Liver (tissue), 3 donors: ENCODE data around the gene CTDSP2.

Experiments
- CTCF ChIP-seq: fragments of 150-350 bp; IDR thresholded peaks from 2 replicates; pipeline ENCODE4 v1.5.1; 2017; ENCODE audit warnings: improper control_type of control experiment, low read depth, low read length; ENCODE audit not compliant: missing input control
- GABPA ChIP-seq, 2 donors: IDR thresholded peaks in 1 of 2; conservative IDR thresholded peaks in 1 of 2; 2 replicates each; pipeline ENCODE4 v1.6.1; 2016; ENCODE audit warnings: antibody characterized with exemption in 2 of 2, mild to moderate bottlenecking in 1 of 2, moderate library complexity in 1 of 2
- REST ChIP-seq: IDR thresholded peaks from 2 replicates; pipeline ENCODE4 v1.6.1; 2016; ENCODE audit warnings: antibody characterized with exemption, mild to moderate bottlenecking
- TAF1 ChIP-seq: conservative IDR thresholded peaks from 2 replicates; pipeline ENCODE4 v1.6.1; 2016; ENCODE audit warnings: antibody characterized with exemption, mild to moderate bottlenecking
- YY1 ChIP-seq: IDR thresholded peaks from 2 replicates; pipeline ENCODE4 v1.6.1; 2016; ENCODE audit warnings: antibody characterized with exemption, mild to moderate bottlenecking
- donor health status: healthy.
- donor health status: healthy.

- no peak for TF ChIP-seq CTCF
- TF ChIP-seq YY1, result no peak
- no peak for TF ChIP-seq TAF1
- no peak for TF ChIP-seq REST
- no peak for TF ChIP-seq GABPA (IDR thresholded peaks at IDR 0.05 in 1 of 2, conservative IDR thresholded peaks at IDR 0.05 in 1 of 2)
These were observed 29.4 kb upstream of the CTDSP2 start for GRCh38 chr12:57875753-57876547.
